Peyer's patch (tissue), 4 donors: ENCODE measurements around the gene BMP8B. TPM values are rescaled to one million over a fixed set of nuclear protein-coding genes. Genes with fewer than 3 reads are reported as not detected.

Experiments
- DNase-seq, 3 donors: peaks; one replicate each; pipeline ENCODE4 v3.0.0-alpha.2; 2017 to 2019
- H3K27ac ChIP-seq, 4 donors: fragments of 200-600 bp; sonication (generic); one replicate each; pipeline ENCODE4 v1.5.1; 2016 to 2019
- H3K27me3 ChIP-seq, 2 donors: fragments of 200-600 bp; sonication (generic); one replicate each; pipeline ENCODE4 v1.5.1; 2019
- H3K36me3 ChIP-seq, 3 donors: fragments of 200-600 bp; sonication (generic); one replicate each; pipeline ENCODE4 v1.5.1; 2016 to 2019
- H3K4me1 ChIP-seq, 4 donors: fragments of 200-600 bp; sonication (generic); one replicate each; pipeline ENCODE4 v1.5.1; 2016 to 2019
- H3K4me3 ChIP-seq, 4 donors: fragments of 200-600 bp; sonication (generic); 1 replicate in 3 of 4; 2 replicates in 1 of 4; pipeline ENCODE4 v1.5.1; 2016 to 2019; ENCODE audit warnings: mild to moderate bottlenecking in 1 of 4
- H3K9me3 ChIP-seq, 4 donors: fragments of 200-600 bp; sonication (generic); one replicate each; pipeline ENCODE4 v1.5.1; 2016 to 2019; ENCODE audit warnings: mild to moderate bottlenecking in 1 of 4
- CTCF ChIP-seq, 6 experiments: fragments of 450-650 bp in 4 of 6; fragments of 200-600 bp in 2 of 6; sonication (generic) in 1 of 6; IDR thresholded peaks; one replicate each; pipeline ENCODE4 v1.5.1; 2017 to 2019; ENCODE audit warnings: antibody characterized with exemption in 6 of 6, mild to moderate bottlenecking in 3 of 6, moderate library complexity in 1 of 6
- POLR2A ChIP-seq, 2 donors: fragments of 450-650 bp; IDR thresholded peaks; one replicate each; pipeline ENCODE4 v1.5.1; 2017; ENCODE audit warnings: antibody characterized with exemption in 2 of 2, mild to moderate bottlenecking in 2 of 2, moderate library complexity in 2 of 2
- small RNA-seq, 2 donors: library from RNA; depleted of rRNA; stranded (forward); fragments of <200 nt; gene quantifications; one replicate each; pipeline ENCODE3, GENCODE V24; 2016
- total RNA-seq, 4 donors: library from RNA; depleted of rRNA; stranded (reverse); fragments of >200 nt; gene quantifications; one replicate each; pipeline ENCODE4 v1.1.0, GENCODE V29; 2016

Gene BMP8B
- total RNA-seq, 4 donors from 2014 or later: 1.7 to 34.0 (median 15.7) TPM

- H3K4me1 ChIP-seq: no peaks in the 10 kb centered on the region
- no peak for DNase-seq
- no peaks in the 10 kb centered on the region for H3K9me3 ChIP-seq
- H3K27me3 ChIP-seq: no peaks in the 10 kb centered on the region
- no peak overlapping the region for H3K4me3 ChIP-seq
- H3K36me3 ChIP-seq: no peaks in the 10 kb centered on the region
- no peak overlapping the region for H3K27ac ChIP-seq
- TF ChIP-seq CTCF (IDR thresholded peaks at IDR 0.05) (no peak), POLR2A (IDR thresholded peaks at IDR 0.05) (no peak)
These were observed 77.3 kb downstream of the BMP8B start for GRCh38 chr1:39711104-39711965.

- Histone ChIP-seq H3K36me3 (no peaks in the 10 kb centered on the region), H3K27ac (no peak overlapping the region), H3K4me3 (no peak overlapping the region), H3K4me1 (no peaks in the 10 kb centered on the region), H3K27me3 (no peaks in the 10 kb centered on the region), H3K9me3 (no peaks in the 10 kb centered on the region)
- DNase-seq: no peak
- TF ChIP-seq POLR2A (IDR thresholded peaks at IDR 0.05) (no peak), CTCF (IDR thresholded peaks at IDR 0.05) (no peak)
These were observed 81.2 kb downstream of the BMP8B start for GRCh38 chr1:39707506-39707905.

Small RNA genes lying within 50 kb of the gene (small RNA-seq; reads per million reads assigned to genes)
- gene AL033527.1: 0 reads per million in 2 donors
- gene RNU7-121P: 0 reads per million in 2 donors

Other genes with a start within 250 kb of the BMP8B start
- 100 to 1,000 TPM; 110 to 177 (median 141) TPM for gene PABPC4, start 212.1 kb downstream of the BMP8B start, total RNA-seq
- 1 to 10 TPM in 2 of 4 donors, under 1 TPM in 1, not detected in 1; 0.95 to 5.8 (median 1.5) TPM for gene HEYL, start 149.2 kb downstream of the BMP8B start, total RNA-seq
- not detected for gene NT5C1A, start 116.8 kb downstream of the BMP8B start, total RNA-seq
- gene HPCAL4, start 97.4 kb downstream of the BMP8B start, total RNA-seq: under 1 TPM in 1 of 4 donors, not detected in 3; 0.83 TPM
- 10 to 100 TPM; 33.0 to 39.0 (median 37.0) TPM for gene PPIE, start 50.0 kb downstream of the BMP8B start, total RNA-seq
- gene OXCT2, start 17.5 kb downstream of the BMP8B start, total RNA-seq: 10 to 100 TPM in 1 of 4 donors, 1 to 10 TPM in 3; 5.0 to 12.2 (median 6.8) TPM
- 10 to 100 TPM; 13.7 to 52.0 (median 18.1) TPM for gene TRIT1, start 94.6 kb upstream of the BMP8B start, total RNA-seq
- 10 to 100 TPM in 3 of 4 donors, 1 to 10 TPM in 1; 9.9 to 28.4 (median 14.0) TPM for gene MYCL, start 113.1 kb upstream of the BMP8B start, total RNA-seq
- gene MFSD2A, start 166.3 kb upstream of the BMP8B start, total RNA-seq: 100 to 1,000 TPM in 2 of 4 donors, 10 to 100 TPM in 1, 1 to 10 TPM in 1; 6.6 to 239 (median 132) TPM